ENCODE results near the gene MTOR. TPM values are rescaled to one million over a fixed set of nuclear protein-coding genes. Genes with fewer than 3 reads are reported as not detected.

MTOR gene
- polyA plus RNA-seq, 3 donors, result 2.0 to 29.4 (median 3.3) TPM

DNA sequence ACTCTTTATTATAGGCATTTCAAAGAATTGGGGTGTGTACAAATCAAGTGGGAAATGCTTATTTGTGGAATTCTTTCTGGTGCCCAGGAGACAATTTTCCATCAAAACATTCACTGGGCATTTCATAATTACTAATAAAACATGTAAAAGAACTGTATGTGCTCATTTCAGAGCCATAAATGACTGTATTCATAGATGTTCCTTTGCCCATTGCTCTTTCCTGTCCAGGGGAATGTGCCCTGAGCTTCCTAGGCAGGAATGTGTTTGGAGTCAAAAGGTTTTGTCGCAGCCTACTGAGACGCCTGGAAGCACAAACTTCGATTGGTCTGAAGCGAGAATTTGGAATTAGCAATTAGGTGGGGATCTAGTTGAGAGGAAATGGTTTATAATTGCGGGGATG is 119.0 kb downstream of the MTOR start:
- intact Hi-C loops (cut with micrococcal nuclease), result no loop called here
- no peak overlapping the region for H3K27ac ChIP-seq (ENCODE audit: low read depth in 1 of 2, low read length in 2 of 2)
- Mint-ChIP-seq H3K27me3 (ENCODE audit: low read depth in 3 of 3) (no peaks in the 10 kb centered on the region), H3K36me3 (peaks cover 73 to 86% of the 10 kb centered on the region in 2 donors), H3K4me1 (no peaks in the 10 kb centered on the region), H3K9me3 (no peaks in the 10 kb centered on the region), H3K27ac (peak overlapping the region in 1 of 7 donors; percentile 2), H3K4me3 (no peak overlapping the region)
- H3K27me3 ChIP-seq (ENCODE audit: control insufficient read depth in 2 of 2, insufficient read depth in 2 of 2, low read length in 2 of 2), result no peaks in the 10 kb centered on the region
- H3K79me2 ChIP-seq (ENCODE audit: insufficient read depth, low read length), result no peaks in the 10 kb centered on the region
- no peak overlapping the region for H3K4me2 ChIP-seq (replicated peaks; ENCODE audit: extremely low read depth, low read length, poor library complexity, severe bottlenecking)
- no peak overlapping the region for H3K9ac ChIP-seq (ENCODE audit: insufficient read depth, low read length, poor library complexity, severe bottlenecking)
- no peak for DNase-seq
- H3K4me1 ChIP-seq (ENCODE audit: control insufficient read depth in 1 of 2, insufficient read depth in 2 of 2, low read length in 2 of 2), result no peaks in the 10 kb centered on the region
- TF ChIP-seq, protein P1, sequence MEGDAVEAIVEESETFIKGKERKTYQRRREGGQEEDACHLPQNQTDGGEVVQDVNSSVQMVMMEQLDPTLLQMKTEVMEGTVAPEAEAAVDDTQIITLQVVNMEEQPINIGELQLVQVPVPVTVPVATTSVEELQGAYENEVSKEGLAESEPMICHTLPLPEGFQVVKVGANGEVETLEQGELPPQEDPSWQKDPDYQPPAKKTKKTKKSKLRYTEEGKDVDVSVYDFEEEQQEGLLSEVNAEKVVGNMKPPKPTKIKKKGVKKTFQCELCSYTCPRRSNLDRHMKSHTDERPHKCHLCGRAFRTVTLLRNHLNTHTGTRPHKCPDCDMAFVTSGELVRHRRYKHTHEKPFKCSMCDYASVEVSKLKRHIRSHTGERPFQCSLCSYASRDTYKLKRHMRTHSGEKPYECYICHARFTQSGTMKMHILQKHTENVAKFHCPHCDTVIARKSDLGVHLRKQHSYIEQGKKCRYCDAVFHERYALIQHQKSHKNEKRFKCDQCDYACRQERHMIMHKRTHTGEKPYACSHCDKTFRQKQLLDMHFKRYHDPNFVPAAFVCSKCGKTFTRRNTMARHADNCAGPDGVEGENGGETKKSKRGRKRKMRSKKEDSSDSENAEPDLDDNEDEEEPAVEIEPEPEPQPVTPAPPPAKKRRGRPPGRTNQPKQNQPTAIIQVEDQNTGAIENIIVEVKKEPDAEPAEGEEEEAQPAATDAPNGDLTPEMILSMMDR (IDR thresholded peaks at IDR 0.05), result no peak
- 95% methylated on average over 3 of the region's 5 CpGs for WGBS (ENCODE audit: insufficient coverage)
- no peak overlapping the region for H2AFZ ChIP-seq (ENCODE audit: insufficient read depth, low read depth, low read length, poor library complexity, severe bottlenecking)
- H3K9me3 ChIP-seq (replicated peaks in 1 of 2; ENCODE audit: control insufficient read depth in 1 of 2, insufficient read depth in 1 of 2, low read length in 2 of 2), result no peaks in the 10 kb centered on the region
- H3K4me3 ChIP-seq (replicated peaks in 1 of 3; ENCODE audit: low read depth in 2 of 3, low read length in 3 of 3), result no peak overlapping the region
- no peaks in the 10 kb centered on the region for H4K20me1 ChIP-seq (ENCODE audit: insufficient read depth, low read length)
- H3K36me3 ChIP-seq (replicated peaks in 1 of 2; ENCODE audit: control insufficient read depth in 1 of 2, insufficient read depth in 2 of 2, low read length in 2 of 2), result peaks cover 77 to 91% of the 10 kb centered on the region in 2 donors

DNA sequence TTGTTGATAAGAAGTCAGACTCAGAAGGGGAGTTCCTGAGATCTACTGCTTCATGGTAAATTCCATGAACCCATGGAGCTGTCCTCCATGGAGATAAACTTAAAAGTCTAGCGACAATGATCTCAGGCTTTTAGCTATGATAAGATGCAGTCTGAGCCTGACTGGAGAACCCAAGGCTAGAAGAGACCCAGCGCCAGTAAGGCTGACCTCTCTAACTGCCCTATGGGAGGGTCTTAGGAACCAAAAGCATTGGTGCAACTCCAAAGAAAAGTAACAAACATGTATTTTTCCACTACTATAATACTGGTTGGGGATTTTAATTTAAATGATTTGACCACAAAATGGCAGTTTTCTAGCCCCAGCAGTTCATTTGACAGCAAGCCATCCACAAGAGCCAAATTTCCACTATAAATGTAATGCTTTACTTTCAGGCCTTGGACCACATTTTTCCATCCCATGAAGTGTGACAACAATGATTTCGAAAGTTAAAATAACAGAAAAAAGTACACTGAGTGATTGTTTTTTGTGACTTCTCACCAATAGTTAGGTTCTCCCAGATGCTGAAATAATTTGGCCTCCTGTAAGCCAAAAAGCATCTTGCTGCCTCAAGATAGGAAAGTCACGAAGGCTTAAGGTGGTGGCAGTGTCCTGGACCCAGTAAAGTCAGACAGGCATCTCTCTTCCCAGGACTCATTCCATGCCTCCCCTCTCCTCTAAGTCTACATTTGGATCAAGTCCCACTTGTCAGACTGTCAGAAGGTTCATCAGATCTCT is 119.5 kb downstream of the MTOR start:
- H3K9me3 Mint-ChIP-seq, result no peaks in the 10 kb centered on the region
- TF ChIP-seq, protein P1 (IDR thresholded peaks at IDR 0.05), result no peak
- no peaks in the 10 kb centered on the region for H3K9me3 ChIP-seq (replicated peaks in 1 of 2; ENCODE audit: control insufficient read depth in 1 of 2, insufficient read depth in 1 of 2, low read length in 2 of 2)
- no peak for DNase-seq
- no peak overlapping the region for H2AFZ ChIP-seq (ENCODE audit: insufficient read depth, low read depth, low read length, poor library complexity, severe bottlenecking)
- H3K36me3 ChIP-seq (replicated peaks in 1 of 2; ENCODE audit: control insufficient read depth in 1 of 2, insufficient read depth in 2 of 2, low read length in 2 of 2), result peaks cover 77 to 91% of the 10 kb centered on the region in 2 donors
- 100% methylated on average over 1 of the region's 4 CpGs for WGBS (ENCODE audit: insufficient coverage)
- H4K20me1 ChIP-seq (ENCODE audit: insufficient read depth, low read length), result no peaks in the 10 kb centered on the region
- peaks cover 74 to 87% of the 10 kb centered on the region in 2 donors for H3K36me3 Mint-ChIP-seq
- intact Hi-C loops (cut with micrococcal nuclease), result no loop called here
- H3K27ac ChIP-seq (ENCODE audit: low read depth in 1 of 2, low read length in 2 of 2), result no peak overlapping the region
- peak overlapping the region in 1 of 7 donors; percentile 40 for H3K27ac Mint-ChIP-seq
- no peak overlapping the region for H3K4me3 Mint-ChIP-seq
- H3K79me2 ChIP-seq (ENCODE audit: insufficient read depth, low read length), result no peaks in the 10 kb centered on the region
- no peaks in the 10 kb centered on the region for H3K27me3 ChIP-seq (ENCODE audit: control insufficient read depth in 2 of 2, insufficient read depth in 2 of 2, low read length in 2 of 2)
- no peak overlapping the region for H3K4me3 ChIP-seq (replicated peaks in 1 of 3; ENCODE audit: low read depth in 2 of 3, low read length in 3 of 3)
- no peak overlapping the region for H3K9ac ChIP-seq (ENCODE audit: insufficient read depth, low read length, poor library complexity, severe bottlenecking)
- H3K4me2 ChIP-seq (replicated peaks; ENCODE audit: extremely low read depth, low read length, poor library complexity, severe bottlenecking), result no peak overlapping the region
- H3K4me1 Mint-ChIP-seq, result no peaks in the 10 kb centered on the region
- no peaks in the 10 kb centered on the region for H3K27me3 Mint-ChIP-seq (ENCODE audit: low read depth in 3 of 3)
- no peaks in the 10 kb centered on the region for H3K4me1 ChIP-seq (ENCODE audit: control insufficient read depth in 1 of 2, insufficient read depth in 2 of 2, low read length in 2 of 2)
